ENCODE measurements around the gene CNN3. TPM values are rescaled to one million over a fixed set of nuclear protein-coding genes. Genes with fewer than 3 reads are reported as not detected.

CNN3 gene
- total RNA-seq, 4 donors from 2014 or later = 148 to 216 (median 175) TPM

- ATAC-seq (ENCODE audit: low FRiP score) (no peak), DNase-seq (ENCODE audit: low spot score) (no peak)
- no peak for TF ChIP-seq CTCF (IDR thresholded peaks at IDR 0.05)
Measured at GRCh38 chr1:94966033-94966432, 39.1 kb upstream of the CNN3 start.

GRCh38 chr1:94963864-94964263 is 37.0 kb upstream of the CNN3 start:
- no peak for ATAC-seq (ENCODE audit: low FRiP score)
- DNase-seq (ENCODE audit: low spot score) = no peak
- no peak for TF ChIP-seq CTCF (IDR thresholded peaks at IDR 0.05)

DNA sequence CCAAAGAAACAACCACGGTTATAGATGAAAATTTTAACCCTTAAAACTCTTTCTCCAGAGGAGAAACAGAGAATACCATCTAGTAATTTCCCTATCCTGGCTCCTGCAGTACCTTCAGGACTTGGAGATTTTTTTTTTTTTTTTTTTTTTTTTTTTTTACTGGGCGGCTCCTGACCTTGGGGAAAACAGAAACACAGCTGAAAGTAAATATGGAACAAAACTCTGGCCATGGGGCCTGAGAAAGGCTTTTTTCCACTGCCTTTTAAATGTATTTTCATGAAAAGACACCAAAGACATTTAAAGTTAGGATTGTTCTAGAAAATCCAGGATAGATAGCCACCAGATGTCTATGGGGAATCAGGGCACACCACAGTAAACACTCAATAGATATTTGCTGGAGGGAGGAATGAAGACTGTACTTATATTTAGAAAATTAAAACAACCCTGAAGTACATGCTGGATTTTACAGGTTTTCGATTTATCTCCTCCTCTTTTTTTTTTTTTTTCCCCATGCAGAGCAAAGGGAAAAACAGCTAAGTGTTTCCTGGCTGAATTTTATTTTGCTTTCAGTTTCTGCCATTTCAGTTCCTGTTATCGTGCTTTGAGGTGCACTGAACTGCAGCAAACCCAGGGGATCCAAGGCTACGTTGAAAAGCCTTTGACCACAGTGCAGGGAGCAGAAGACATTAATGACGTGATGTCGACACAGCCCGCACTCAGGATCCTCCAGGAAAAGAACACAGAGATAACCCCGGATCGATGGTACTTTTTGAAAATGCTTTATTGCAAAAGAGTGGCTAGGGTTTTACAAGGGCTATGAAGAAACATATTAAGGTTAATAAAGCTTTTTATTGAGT is 35.7 kb upstream of the CNN3 start:
- DNase-seq (ENCODE audit: low spot score) = no peak
- no peak for TF ChIP-seq CTCF (IDR thresholded peaks at IDR 0.05)
- peak; percentile 55 for ATAC-seq (ENCODE audit: low FRiP score)

DNA sequence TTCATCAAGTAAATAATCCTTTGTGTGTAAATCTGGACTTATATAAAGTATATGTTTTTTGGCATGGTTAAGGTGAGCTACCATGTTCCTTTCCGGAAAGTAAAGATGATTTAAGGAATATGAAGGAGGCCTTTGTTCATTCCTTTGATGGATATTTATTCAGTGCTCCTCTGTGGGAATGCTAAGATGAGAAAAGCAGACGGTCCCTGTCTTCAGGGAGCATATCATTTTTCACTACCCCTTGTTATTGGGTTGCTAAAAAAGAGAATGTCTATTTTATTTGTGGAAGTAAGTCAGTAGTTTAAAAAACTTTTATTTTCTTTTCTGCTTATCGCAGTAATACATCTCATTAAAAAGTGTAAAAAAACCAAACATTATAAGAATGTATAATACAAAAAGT is 35.1 kb upstream of the CNN3 start:
- ATAC-seq (ENCODE audit: low FRiP score) = no peak
- no peak for TF ChIP-seq CTCF (IDR thresholded peaks at IDR 0.05)
- no peak for DNase-seq (ENCODE audit: low spot score)

DNA sequence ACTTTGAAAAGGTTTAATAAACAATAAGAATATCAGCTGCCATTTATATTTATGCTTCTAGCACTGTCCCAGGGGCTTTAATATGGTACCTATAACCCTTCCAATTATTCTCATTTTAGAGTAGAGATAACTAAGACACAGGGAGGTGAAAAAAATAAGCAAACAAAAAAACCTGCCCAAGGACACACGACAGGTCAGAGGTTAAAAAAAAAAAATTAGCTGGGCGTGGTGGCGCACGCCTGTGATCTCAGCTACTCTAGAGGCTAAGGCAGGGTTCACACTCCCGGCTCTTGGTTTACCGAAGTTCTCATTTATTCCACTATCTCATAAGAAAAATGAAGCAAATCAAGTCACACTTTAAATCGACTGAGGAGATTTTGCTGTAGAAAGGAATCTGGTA is 34.7 kb upstream of the CNN3 start:
- no peak for ATAC-seq (ENCODE audit: low FRiP score)
- no peak for TF ChIP-seq CTCF (IDR thresholded peaks at IDR 0.05)
- DNase-seq (ENCODE audit: low spot score) = no peak

DNA sequence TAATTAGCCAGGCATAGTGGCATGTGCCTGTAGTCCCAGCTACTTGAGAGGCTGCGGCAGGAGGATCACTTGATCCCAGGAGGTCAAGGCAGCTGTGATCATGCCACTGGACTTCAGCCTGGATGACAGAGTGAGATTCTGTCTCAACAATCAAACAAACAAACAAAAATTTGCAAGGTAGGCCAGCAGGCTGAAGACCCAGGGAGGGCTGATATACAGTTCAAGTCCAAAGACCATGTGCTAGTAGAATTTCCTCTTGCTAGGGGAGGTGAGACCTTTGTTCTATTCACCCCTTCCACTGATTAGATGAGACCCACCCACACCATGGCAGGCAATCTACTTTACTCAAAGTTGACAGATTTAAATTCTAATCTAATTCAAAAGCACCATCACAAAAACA is 31.2 kb upstream of the CNN3 start:
- no peak for DNase-seq (ENCODE audit: low spot score)
- TF ChIP-seq CTCF (IDR thresholded peaks at IDR 0.05) = no peak
- no peak for ATAC-seq (ENCODE audit: low FRiP score)
